ENCODE measurements around the gene PHKA1. TPM values are rescaled to one million over a fixed set of nuclear protein-coding genes. Genes with fewer than 3 reads are reported as not detected.
A peak's percentile ranks its signal among the peaks of the same experiment; 100 is the strongest.

The PHKA1 gene
- total RNA-seq, 2 donors from 2014 or later, result 6.7 to 10.2 TPM

- WGBS, 2 experiments (ENCODE audit: insufficient coverage in 1 of 2, insufficient read length in 1 of 2), result 84% methylated on average over 6 of the region's 9 CpGs; no CpG with 5 or more reads in 1 of the 2 experiments
- no peaks in the 10 kb centered on the region for H3K36me3 Mint-ChIP-seq (ENCODE audit: low read depth)
- Histone ChIP-seq H3K9ac (ENCODE audit: extremely low read depth, low read length, poor library complexity, severe bottlenecking) (no peak overlapping the region), H3K27me3 (ENCODE audit: control insufficient read depth, insufficient read depth, low read length, poor library complexity, severe bottlenecking) (no peaks in the 10 kb centered on the region), H3K36me3 (ENCODE audit: control insufficient read depth, insufficient read depth, low read length) (no peaks in the 10 kb centered on the region), H3K27ac (ENCODE audit: low read depth, low read length) (no peak overlapping the region), H3K9me3 (ENCODE audit: control insufficient read depth, low read length) (no peaks in the 10 kb centered on the region), H3K4me1 (ENCODE audit: control insufficient read depth, insufficient read depth, low read length) (no peaks in the 10 kb centered on the region), H3K4me3 (ENCODE audit: low read length) (no peak overlapping the region)
- TF ChIP-seq, protein P1, sequence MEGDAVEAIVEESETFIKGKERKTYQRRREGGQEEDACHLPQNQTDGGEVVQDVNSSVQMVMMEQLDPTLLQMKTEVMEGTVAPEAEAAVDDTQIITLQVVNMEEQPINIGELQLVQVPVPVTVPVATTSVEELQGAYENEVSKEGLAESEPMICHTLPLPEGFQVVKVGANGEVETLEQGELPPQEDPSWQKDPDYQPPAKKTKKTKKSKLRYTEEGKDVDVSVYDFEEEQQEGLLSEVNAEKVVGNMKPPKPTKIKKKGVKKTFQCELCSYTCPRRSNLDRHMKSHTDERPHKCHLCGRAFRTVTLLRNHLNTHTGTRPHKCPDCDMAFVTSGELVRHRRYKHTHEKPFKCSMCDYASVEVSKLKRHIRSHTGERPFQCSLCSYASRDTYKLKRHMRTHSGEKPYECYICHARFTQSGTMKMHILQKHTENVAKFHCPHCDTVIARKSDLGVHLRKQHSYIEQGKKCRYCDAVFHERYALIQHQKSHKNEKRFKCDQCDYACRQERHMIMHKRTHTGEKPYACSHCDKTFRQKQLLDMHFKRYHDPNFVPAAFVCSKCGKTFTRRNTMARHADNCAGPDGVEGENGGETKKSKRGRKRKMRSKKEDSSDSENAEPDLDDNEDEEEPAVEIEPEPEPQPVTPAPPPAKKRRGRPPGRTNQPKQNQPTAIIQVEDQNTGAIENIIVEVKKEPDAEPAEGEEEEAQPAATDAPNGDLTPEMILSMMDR (conservative IDR thresholded peaks at IDR 0.05), result no peak
- H3K4me3 Mint-ChIP-seq, result no peak overlapping the region
- DNase-seq, result no peak
- H3K27me3 Mint-ChIP-seq (ENCODE audit: insufficient read depth), result no peaks in the 10 kb centered on the region
- no peaks in the 10 kb centered on the region for H3K4me1 Mint-ChIP-seq
- no peak overlapping the region for H3K27ac Mint-ChIP-seq
- H3K9me3 Mint-ChIP-seq, result peaks cover 21% of the 10 kb centered on the region
Measured at GRCh38 chrX:72620550-72621145, 93.5 kb downstream of the PHKA1 start.

GRCh38 chrX:72609313-72609712 lies 104.8 kb downstream of the PHKA1 start:
- H3K9me3 ChIP-seq (ENCODE audit: control insufficient read depth, low read length), result no peaks in the 10 kb centered on the region
- H3K4me1 Mint-ChIP-seq, result peaks cover 8% of the 10 kb centered on the region
- H3K27ac ChIP-seq (ENCODE audit: low read depth, low read length), result no peak overlapping the region
- TF ChIP-seq, protein P1 (conservative IDR thresholded peaks at IDR 0.05), result peak; percentile 61
- H3K4me3 ChIP-seq (ENCODE audit: low read length), result no peak overlapping the region
- H3K27me3 Mint-ChIP-seq (ENCODE audit: insufficient read depth), result no peaks in the 10 kb centered on the region
- no peaks in the 10 kb centered on the region for H3K36me3 ChIP-seq (ENCODE audit: control insufficient read depth, insufficient read depth, low read length)
- H3K27me3 ChIP-seq (ENCODE audit: control insufficient read depth, insufficient read depth, low read length, poor library complexity, severe bottlenecking), result no peaks in the 10 kb centered on the region
- H3K36me3 Mint-ChIP-seq (ENCODE audit: low read depth), result peaks cover 4% of the 10 kb centered on the region
- no peak for DNase-seq
- no peaks in the 10 kb centered on the region for H3K4me1 ChIP-seq (ENCODE audit: control insufficient read depth, insufficient read depth, low read length)
- H3K9me3 Mint-ChIP-seq, result peaks cover 59% of the 10 kb centered on the region
- WGBS, 2 experiments (ENCODE audit: insufficient coverage in 1 of 2, insufficient read length in 1 of 2), result no CpG with 5 or more reads among the region's 2 CpGs
- no peak overlapping the region for H3K27ac Mint-ChIP-seq
- no peak overlapping the region for H3K4me3 Mint-ChIP-seq
- no peak overlapping the region for H3K9ac ChIP-seq (ENCODE audit: extremely low read depth, low read length, poor library complexity, severe bottlenecking)

DNA sequence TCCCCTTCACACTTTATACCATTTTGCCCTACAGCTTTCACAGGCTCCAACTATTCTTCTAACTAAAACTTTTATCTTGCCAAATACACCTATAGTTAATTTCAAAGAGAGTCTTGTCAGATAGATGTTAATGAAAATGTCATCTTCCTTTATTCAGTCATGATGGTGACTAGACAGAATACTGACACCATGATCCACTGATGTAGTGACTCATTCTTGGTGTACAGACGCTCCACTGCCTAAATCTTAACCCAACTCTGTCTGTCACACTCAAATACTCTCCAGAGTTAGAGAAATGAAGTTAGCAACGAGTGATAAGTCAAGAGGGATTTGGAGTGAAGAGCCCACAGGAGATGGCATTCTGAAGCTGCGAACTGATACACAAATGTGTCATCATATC lies 109.4 kb downstream of the PHKA1 start:
- Histone ChIP-seq H3K27ac (ENCODE audit: low read depth, low read length) (no peak overlapping the region), H3K36me3 (ENCODE audit: control insufficient read depth, insufficient read depth, low read length) (no peaks in the 10 kb centered on the region), H3K4me1 (ENCODE audit: control insufficient read depth, insufficient read depth, low read length) (no peaks in the 10 kb centered on the region), H3K9ac (ENCODE audit: extremely low read depth, low read length, poor library complexity, severe bottlenecking) (no peak overlapping the region), H3K27me3 (ENCODE audit: control insufficient read depth, insufficient read depth, low read length, poor library complexity, severe bottlenecking) (no peaks in the 10 kb centered on the region), H3K4me3 (ENCODE audit: low read length) (no peak overlapping the region), H3K9me3 (ENCODE audit: control insufficient read depth, low read length) (no peaks in the 10 kb centered on the region)
- no peak for DNase-seq
- Mint-ChIP-seq H3K27ac (no peak overlapping the region), H3K36me3 (ENCODE audit: low read depth) (peaks cover 4% of the 10 kb centered on the region), H3K4me3 (no peak overlapping the region), H3K4me1 (peaks cover 3% of the 10 kb centered on the region), H3K27me3 (ENCODE audit: insufficient read depth) (no peaks in the 10 kb centered on the region), H3K9me3 (peaks cover 43% of the 10 kb centered on the region)
- WGBS, 2 experiments (ENCODE audit: insufficient coverage in 1 of 2, insufficient read length in 1 of 2), result 78 to 80% methylated on average over 2 to 3 of the region's 3 CpGs
- TF ChIP-seq, protein P1 (conservative IDR thresholded peaks at IDR 0.05), result no peak

Measured in endodermal cell (in vitro differentiated cells).